Neural progenitor cell (in vitro differentiated cells): ENCODE data around the gene TBK1. TPM values are rescaled to one million over a fixed set of nuclear protein-coding genes. Genes with fewer than 3 reads are reported as not detected.
A peak's percentile ranks its signal among the peaks of the same experiment; 100 is the strongest.

Experiments
- DNase-seq: peaks from one replicate; pipeline ENCODE4 v3.0.0-alpha.2; 2016; ENCODE audit warnings: low spot score
- H2AFZ ChIP-seq: fragments of 200-600 bp; sonication (generic); replicated peaks from 2 replicates; pipeline ENCODE4 v1.6.1; 2016; ENCODE audit warnings: antibody characterized with exemption
- H3F3A ChIP-seq: fragments of 200-600 bp; sonication (generic); 2 replicates; pipeline ENCODE4 v1.6.1; 2016; ENCODE audit warnings: antibody characterized with exemption, low read depth
- H3K27ac ChIP-seq: fragments of 200-600 bp; sonication (generic); 2 replicates; pipeline ENCODE4 v1.5.1; 2016; ENCODE audit warnings: mild to moderate bottlenecking
- H3K27me3 ChIP-seq: fragments of 200-600 bp; sonication (generic); 2 replicates; pipeline ENCODE4 v1.6.1; 2016; ENCODE audit warnings: mild to moderate bottlenecking, moderate library complexity
- H3K36me3 ChIP-seq: fragments of 200-600 bp; sonication (generic); 2 replicates; pipeline ENCODE4 v1.5.1; 2016
- H3K4me1 ChIP-seq: fragments of 200-600 bp; sonication (generic); 2 replicates; pipeline ENCODE4 v1.6.1; 2016; ENCODE audit warnings: mixed run types
- H3K4me2 ChIP-seq: fragments of 200-600 bp; sonication (generic); 2 replicates; pipeline ENCODE4 v1.6.1; 2016
- H3K4me3 ChIP-seq: fragments of 200-600 bp; sonication (generic); 2 replicates; pipeline ENCODE4 v1.5.1; 2016
- H3K79me2 ChIP-seq: fragments of 200-600 bp; sonication (generic); 2 replicates; pipeline ENCODE4 v1.6.1; 2016; ENCODE audit warnings: low read depth
- H3K9ac ChIP-seq: fragments of 200-600 bp; sonication (generic); 2 replicates; pipeline ENCODE4 v1.6.1; 2016
- H3K9me3 ChIP-seq: fragments of 200-600 bp; sonication (generic); 2 replicates; pipeline ENCODE4 v1.5.1; 2016; ENCODE audit warnings: low read depth
- H4K20me1 ChIP-seq: fragments of 200-600 bp; sonication (generic); 2 replicates; pipeline ENCODE4 v1.6.1; 2016; ENCODE audit warnings: low read depth
- H3K27ac Mint-ChIP-seq: 3 replicates; pipeline ENCODE4 v1.8.0; 2021; ENCODE audit warnings: mixed read lengths
- H3K27me3 Mint-ChIP-seq: 2 replicates; pipeline ENCODE4 v1.8.0; 2022; ENCODE audit warnings: low read depth, mild to moderate bottlenecking, inconsistent platforms, moderate library complexity, mixed read lengths; ENCODE audit not compliant: insufficient read depth
- H3K36me3 Mint-ChIP-seq: 3 replicates; pipeline ENCODE4 v1.8.0; 2021; ENCODE audit warnings: mixed read lengths
- H3K4me1 Mint-ChIP-seq: 3 replicates; pipeline ENCODE4 v1.8.0; 2021; ENCODE audit warnings: mixed read lengths
- H3K4me3 Mint-ChIP-seq: 3 replicates; pipeline ENCODE4 v1.8.0; 2021; ENCODE audit warnings: mild to moderate bottlenecking, moderate library complexity, mixed read lengths
- H3K9me3 Mint-ChIP-seq: 3 replicates; pipeline ENCODE4 v1.8.0; 2020; ENCODE audit warnings: mixed read lengths
- CTCF ChIP-seq: fragments of 200-600 bp; sonication (generic); IDR thresholded peaks from 2 replicates; pipeline ENCODE4 v1.5.1; 2017; ENCODE audit warnings: antibody characterized with exemption, mild to moderate bottlenecking
- EZH2 ChIP-seq: fragments of 200-600 bp; sonication (generic); IDR thresholded peaks from 2 replicates; pipeline ENCODE4 v1.6.1; 2017; ENCODE audit warnings: antibody characterized with exemption, mild to moderate bottlenecking, moderate library complexity
- EZH2phosphoT487 ChIP-seq: fragments of 200-600 bp; sonication (generic); IDR thresholded peaks from 2 replicates; pipeline ENCODE4 v1.6.1; 2017; ENCODE audit warnings: antibody characterized with exemption
- total RNA-seq: library from RNA; depleted of rRNA; stranded (reverse); fragments of >200 nt; gene quantifications from 2 replicates; pipeline ENCODE4 v1.2.3, GENCODE V29; 2015; ENCODE audit warnings: low replicate concordance

TBK1 gene
- total RNA-seq, 1 donor from 2014 or later, result 51.3 TPM

DNA sequence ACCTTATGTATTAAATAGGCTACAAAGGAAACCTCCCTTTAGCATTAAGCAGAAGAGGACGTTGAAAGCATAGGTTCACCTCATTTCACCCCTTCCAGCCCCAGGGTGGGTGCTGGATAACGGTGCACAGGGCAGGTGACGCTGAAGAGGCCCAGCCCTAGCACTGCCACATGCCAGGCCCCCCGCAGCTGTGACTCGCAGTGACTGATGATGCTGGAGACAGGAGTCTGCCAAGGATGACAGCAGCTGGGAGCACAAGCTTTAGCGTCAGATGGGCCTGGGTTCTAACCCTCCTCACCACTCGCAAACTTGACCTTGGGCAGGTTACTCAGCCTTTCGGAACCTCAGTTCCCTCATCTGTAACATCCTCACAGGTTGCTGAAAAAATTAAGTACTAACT lies 76.7 kb downstream of the TBK1 start:
- Histone ChIP-seq H3K36me3 (no peaks in the 10 kb centered on the region), H3K79me2 (no peaks in the 10 kb centered on the region), H3K4me2 (no peak overlapping the region), H4K20me1 (no peaks in the 10 kb centered on the region), H3F3A (peaks cover 12% of the 10 kb centered on the region), H3K4me3 (no peak overlapping the region), H3K27ac (no peak overlapping the region), H3K27me3 (no peaks in the 10 kb centered on the region), H3K9me3 (no peaks in the 10 kb centered on the region), H2AFZ (no peak overlapping the region), H3K9ac (no peak overlapping the region), H3K4me1 (peaks cover 9% of the 10 kb centered on the region)
- no peak for DNase-seq
- Mint-ChIP-seq H3K27me3 (peaks cover 4% of the 10 kb centered on the region), H3K9me3 (no peaks in the 10 kb centered on the region), H3K4me3 (no peak overlapping the region), H3K36me3 (no peaks in the 10 kb centered on the region), H3K27ac (no peak overlapping the region), H3K4me1 (peaks cover 6% of the 10 kb centered on the region)
- no peak for TF ChIP-seq EZH2

DNA sequence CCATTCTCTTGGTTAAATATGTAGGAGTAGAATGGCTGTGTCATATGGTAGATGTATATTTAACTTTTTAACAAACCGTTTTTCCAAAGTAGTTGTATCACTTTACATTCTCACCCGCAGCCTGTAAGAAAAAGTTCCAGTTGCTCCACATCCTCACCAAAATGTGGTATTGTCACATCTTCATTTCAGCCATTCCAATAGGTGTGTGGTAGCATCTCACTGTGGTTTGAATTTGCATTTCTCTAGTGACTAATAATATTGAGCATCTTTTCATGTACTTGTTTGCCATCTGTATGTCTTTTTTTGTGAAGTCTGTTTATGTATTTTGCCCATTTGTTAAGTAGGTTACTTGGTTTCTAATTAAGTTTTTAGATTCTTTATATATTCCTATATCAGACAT lies 78.6 kb downstream of the TBK1 start:
- H3K79me2 ChIP-seq, result no peaks in the 10 kb centered on the region
- no peaks in the 10 kb centered on the region for H4K20me1 ChIP-seq
- no peaks in the 10 kb centered on the region for H3K9me3 ChIP-seq
- Mint-ChIP-seq H3K4me1 (peaks cover 6% of the 10 kb centered on the region), H3K27ac (no peak overlapping the region), H3K9me3 (no peaks in the 10 kb centered on the region), H3K36me3 (no peaks in the 10 kb centered on the region), H3K4me3 (no peak overlapping the region), H3K27me3 (no peaks in the 10 kb centered on the region)
- H3F3A ChIP-seq, result peaks cover 12% of the 10 kb centered on the region
- H3K36me3 ChIP-seq, result no peaks in the 10 kb centered on the region
- DNase-seq, result no peak
- H3K27me3 ChIP-seq, result no peaks in the 10 kb centered on the region
- no peak overlapping the region for H3K4me2 ChIP-seq
- TF ChIP-seq EZH2phosphoT487 (no peak), CTCF (no peak), EZH2 (no peak)
- no peak overlapping the region for H3K9ac ChIP-seq
- H3K4me1 ChIP-seq, result peaks cover 9% of the 10 kb centered on the region
- no peak overlapping the region for H3K27ac ChIP-seq
- H2AFZ ChIP-seq, result no peak overlapping the region
- H3K4me3 ChIP-seq, result no peak overlapping the region

- Mint-ChIP-seq H3K27ac (no peak overlapping the region), H3K9me3 (no peaks in the 10 kb centered on the region), H3K4me3 (no peak overlapping the region), H3K36me3 (no peaks in the 10 kb centered on the region), H3K27me3 (no peaks in the 10 kb centered on the region), H3K4me1 (peaks cover 6% of the 10 kb centered on the region)
- no peaks in the 10 kb centered on the region for H3K36me3 ChIP-seq
- no peak overlapping the region for H3K4me3 ChIP-seq
- no peak overlapping the region for H3K9ac ChIP-seq
- TF ChIP-seq EZH2 (no peak), EZH2phosphoT487 (no peak), CTCF (no peak)
- H3K4me2 ChIP-seq, result peak overlapping the region; percentile 10
- H4K20me1 ChIP-seq, result no peaks in the 10 kb centered on the region
- H3K9me3 ChIP-seq, result no peaks in the 10 kb centered on the region
- no peaks in the 10 kb centered on the region for H3K79me2 ChIP-seq
- peaks cover 9% of the 10 kb centered on the region for H3K4me1 ChIP-seq
- peaks cover 12% of the 10 kb centered on the region for H3F3A ChIP-seq
- DNase-seq, result peak; percentile 37
- peak overlapping the region; percentile 91 for H2AFZ ChIP-seq
- no peak overlapping the region for H3K27ac ChIP-seq
- no peaks in the 10 kb centered on the region for H3K27me3 ChIP-seq
Observed at GRCh38 chr12:64531665-64532334, 79.9 kb downstream of the TBK1 start.

- Histone ChIP-seq H3K4me1 (peaks cover 9% of the 10 kb centered on the region), H3K27me3 (no peaks in the 10 kb centered on the region), H3K27ac (no peak overlapping the region), H3K36me3 (no peaks in the 10 kb centered on the region), H3K9me3 (no peaks in the 10 kb centered on the region), H3F3A (peaks cover 12% of the 10 kb centered on the region), H3K4me3 (no peak overlapping the region), H3K79me2 (no peaks in the 10 kb centered on the region), H2AFZ (peak overlapping the region; percentile 82), H3K9ac (no peak overlapping the region), H3K4me2 (no peak overlapping the region), H4K20me1 (no peaks in the 10 kb centered on the region)
- Mint-ChIP-seq H3K27me3 (no peaks in the 10 kb centered on the region), H3K27ac (no peak overlapping the region), H3K4me1 (peaks cover 6% of the 10 kb centered on the region), H3K36me3 (no peaks in the 10 kb centered on the region), H3K4me3 (no peak overlapping the region), H3K9me3 (no peaks in the 10 kb centered on the region)
- no peak for DNase-seq
- TF ChIP-seq EZH2phosphoT487 (no peak), CTCF (no peak), EZH2 (no peak)
Observed at GRCh38 chr12:64532734-64533351, 80.9 kb downstream of the TBK1 start.
